A204.1 (cell line): ENCODE measurements around the gene SMNDC1.
"Not testable (repeated sequence)": the region's sequence is repeated elsewhere in the genome, so short reads cannot be mapped to it uniquely, and the experiment has no call there.

ENCODE experiments used
- FAIRE-seq: peaks from 2 replicates; lab custom pipeline; 2012; peaks lifted over from hg19 to GRCh38; lab: Jason Lieb, UNC

Gene SMNDC1

DNA sequence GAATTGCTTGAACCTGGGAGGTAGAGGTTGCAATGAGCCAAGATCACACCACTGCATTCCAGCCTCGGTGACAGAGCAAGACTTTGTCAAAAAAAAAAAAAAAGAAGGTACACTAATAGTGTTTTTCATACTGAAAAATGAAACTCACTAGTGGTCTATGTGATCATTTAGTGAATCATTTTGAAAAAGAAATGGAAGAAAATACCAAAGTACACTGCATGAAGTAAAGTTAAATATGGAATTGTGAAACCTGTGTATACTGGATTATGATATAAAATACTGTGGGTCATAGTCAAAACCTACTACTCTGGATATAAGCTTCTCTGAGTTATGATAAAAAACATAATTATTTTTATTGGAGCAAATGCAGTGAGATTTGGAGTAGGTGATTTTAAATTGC is 55.2 kb downstream of the SMNDC1 start:
- not testable (repeated sequence) for FAIRE-seq

DNA sequence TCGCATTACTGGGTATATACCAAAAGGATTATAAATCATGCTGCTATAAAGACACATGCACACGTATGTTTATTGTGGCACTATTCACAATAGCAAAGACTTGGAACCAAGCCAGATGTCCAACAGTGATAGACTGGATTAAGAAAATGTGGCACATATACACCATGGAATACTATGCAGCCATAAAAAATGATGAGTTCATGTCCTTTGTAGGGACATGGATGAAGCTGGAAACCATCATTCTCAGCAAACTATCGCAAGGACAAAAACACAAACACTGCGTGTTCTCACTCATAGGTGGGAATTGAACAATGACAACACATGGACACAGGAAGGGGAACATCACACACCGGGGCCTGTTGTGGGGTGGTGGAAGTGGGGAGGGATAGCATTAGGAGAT is 56.9 kb downstream of the SMNDC1 start:
- FAIRE-seq, result not testable (repeated sequence)

- FAIRE-seq, result no peak
Measured at GRCh38 chr10:110244550-110244949, 60.2 kb downstream of the SMNDC1 start.

GRCh38 chr10:110242511-110242910 is 62.2 kb downstream of the SMNDC1 start:
- no peak for FAIRE-seq

- no peak for FAIRE-seq
Measured at GRCh38 chr10:110241841-110242240, 62.9 kb downstream of the SMNDC1 start.

- FAIRE-seq, result no peak
Measured at GRCh38 chr10:110241407-110241806, 63.3 kb downstream of the SMNDC1 start.
